NCI-H2107 treated with DMSO at 0.1 percent for 48 hours (cell line): ENCODE measurements around the gene NRCAM.
A peak's percentile ranks its signal among the peaks of the same experiment; 100 is the strongest.

Experiments
- DNase-seq: peaks from one replicate; lab custom pipeline; 2025; ENCODE audit not compliant: unreplicated experiment; lab: John Stamatoyannopoulos, UW

Gene NRCAM

DNA sequence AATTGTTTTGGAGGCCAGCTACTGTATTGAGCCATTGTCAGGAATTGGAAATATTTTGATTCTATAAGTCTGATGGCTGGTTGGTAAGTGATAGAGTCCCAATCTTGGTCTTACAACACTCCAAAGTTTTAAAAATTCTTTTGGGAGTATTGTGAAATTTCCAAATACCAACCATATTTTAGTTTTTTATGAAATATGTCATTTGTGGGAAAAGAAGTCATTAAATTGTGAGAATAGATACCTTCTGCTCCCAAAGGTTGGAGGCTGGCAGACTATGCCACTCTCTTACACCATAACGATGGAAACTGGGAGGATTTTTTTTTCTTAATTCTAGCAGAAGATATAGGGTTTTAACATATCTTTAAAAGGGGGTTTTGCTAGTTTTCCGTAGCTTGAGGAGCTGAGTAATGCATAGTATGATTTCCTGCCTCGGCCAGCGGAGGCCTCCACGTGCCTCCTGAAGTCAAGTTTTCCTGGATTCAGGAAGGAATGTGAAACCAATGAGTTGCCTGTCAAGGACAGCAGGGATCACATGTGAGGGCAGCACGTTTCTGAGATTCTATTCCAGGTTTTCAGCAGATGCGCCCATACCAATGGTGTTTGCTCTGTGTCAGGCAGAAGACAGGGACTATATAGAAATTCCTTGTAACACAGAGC is 233.9 kb downstream of the NRCAM start:
- no peak for DNase-seq

DNA sequence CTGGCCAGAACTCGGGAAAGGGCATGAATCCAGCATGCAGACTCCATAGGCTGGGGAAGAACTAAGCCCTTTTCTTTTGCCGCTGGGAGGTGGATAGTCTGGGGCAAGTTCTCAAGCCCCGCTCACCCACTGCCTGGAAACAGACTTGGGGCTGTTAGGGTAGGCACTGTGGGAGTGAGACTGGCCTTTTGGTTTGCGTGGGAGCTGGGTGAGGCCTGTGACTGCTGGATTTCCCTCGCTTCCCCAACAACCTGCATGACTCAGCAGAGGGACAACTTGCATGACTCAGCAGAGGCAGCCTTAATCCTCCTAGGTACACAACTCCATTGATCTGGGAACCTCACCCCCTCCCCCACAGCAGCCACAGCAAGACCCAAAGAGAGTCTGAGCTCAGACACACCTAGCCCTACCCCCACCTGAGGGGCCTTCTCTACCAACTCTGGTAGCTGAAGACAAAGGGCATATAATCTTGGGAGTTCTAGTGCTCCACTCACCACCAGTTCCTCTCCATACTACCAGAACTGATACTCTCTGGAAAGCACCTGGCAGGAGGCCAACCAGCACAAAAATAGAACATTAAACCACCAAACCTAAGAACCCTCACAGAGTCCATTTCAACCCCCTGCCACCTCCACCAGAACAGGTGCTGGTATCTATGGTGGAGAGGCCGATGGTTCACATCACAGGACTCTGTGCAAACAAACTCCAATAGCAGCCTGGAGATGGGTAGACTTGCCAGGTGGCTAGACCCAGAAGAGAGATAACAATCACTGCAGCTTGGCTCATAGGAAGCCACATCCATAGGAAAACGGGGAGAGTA is 244.6 kb downstream of the NRCAM start:
- DNase-seq, result peak; percentile 75

DNA sequence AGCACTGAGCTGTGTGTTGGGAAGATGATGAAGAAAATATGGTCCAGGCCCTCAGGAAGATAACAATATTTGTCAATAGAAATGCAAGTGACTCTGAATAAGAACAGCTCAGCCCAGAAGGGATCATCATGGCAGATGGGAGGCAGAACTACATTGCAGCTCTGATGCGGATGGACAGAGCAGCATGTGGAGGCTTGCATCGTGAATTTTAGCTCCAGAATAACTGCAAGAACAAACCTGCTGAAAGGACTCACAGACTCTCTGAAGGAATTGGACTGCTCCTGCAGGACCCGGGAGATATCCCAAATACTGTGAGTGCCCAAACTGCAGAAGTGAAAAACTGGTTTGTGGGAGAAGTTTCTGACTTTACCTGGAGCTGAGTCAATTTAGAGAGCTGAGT is 245.4 kb downstream of the NRCAM start:
- no peak for DNase-seq

- no peak for DNase-seq
Measured at GRCh38 chr7:108205311-108205710, 250.9 kb downstream of the NRCAM start.

DNA sequence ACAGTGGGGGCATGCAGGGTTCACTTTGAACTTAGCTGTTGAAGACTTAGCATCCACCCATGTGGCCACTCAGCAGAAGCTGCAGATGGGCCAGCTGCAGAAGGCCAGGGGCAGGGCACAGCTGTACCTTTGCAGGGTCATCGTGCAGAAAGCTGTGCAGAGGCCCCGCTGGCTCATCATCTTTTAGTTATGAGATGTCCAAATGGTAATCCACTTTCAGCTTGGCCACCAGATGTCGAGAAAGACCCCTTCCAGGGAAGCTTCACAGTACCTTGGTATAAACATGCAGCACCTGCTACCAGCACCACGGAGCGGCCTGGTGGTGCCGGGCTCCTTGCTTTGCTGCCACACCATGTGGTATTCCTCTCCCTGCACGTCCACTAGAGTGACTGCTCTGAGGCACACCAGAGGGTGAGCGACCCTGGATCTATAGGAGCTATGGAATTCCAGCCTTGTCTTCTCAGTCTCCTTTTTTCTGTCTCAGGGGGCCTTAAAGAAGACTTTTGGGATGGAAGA is 251.9 kb downstream of the NRCAM start:
- no peak for DNase-seq

- DNase-seq, result peak; percentile 56
Measured at GRCh38 chr7:108203537-108203936, 252.7 kb downstream of the NRCAM start.

GRCh38 chr7:108202743-108203142 is 253.5 kb downstream of the NRCAM start:
- no peak for DNase-seq

DNA sequence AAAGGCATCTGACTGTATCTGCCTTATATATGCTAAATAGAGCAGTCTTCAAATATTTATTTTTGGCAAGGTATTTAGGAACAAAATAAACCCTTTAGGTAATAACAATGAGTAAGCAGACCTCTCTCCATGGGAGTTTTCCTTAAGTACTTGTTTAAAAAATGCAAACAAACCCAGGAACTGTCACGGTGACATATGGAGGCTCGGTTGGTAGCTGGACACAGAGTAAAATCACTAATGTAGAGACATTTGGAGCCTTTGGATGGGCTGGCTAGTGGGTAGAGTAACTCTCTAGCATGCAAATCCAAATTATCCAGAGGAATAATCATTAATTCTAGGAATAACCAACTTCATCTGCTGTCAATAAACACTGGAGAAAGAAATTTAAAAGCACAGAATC is 254.5 kb downstream of the NRCAM start:
- no peak for DNase-seq

- no peak for DNase-seq
Measured at GRCh38 chr7:108200326-108200725, 255.9 kb downstream of the NRCAM start.

GRCh38 chr7:108197371-108198091 is 258.7 kb downstream of the NRCAM start:
- no peak for DNase-seq

DNA sequence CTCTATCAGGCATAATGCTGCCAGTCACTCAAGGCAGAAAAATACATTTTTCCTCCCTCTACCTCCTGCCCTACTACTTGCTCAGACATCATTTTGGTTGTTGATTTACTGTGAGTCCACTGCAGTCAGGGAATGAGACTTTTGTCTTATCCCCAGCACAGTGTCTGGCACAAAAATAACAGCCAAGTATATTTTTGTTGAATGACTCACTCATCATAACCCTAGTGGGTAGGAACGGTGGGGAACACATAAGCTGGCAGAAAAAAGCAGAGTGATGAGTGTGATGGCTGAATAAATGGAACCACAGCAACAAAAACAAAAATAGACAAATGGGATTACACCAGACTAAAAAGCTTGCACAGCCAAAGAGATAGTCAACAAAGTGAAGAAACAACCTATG is 260.2 kb downstream of the NRCAM start:
- no peak for DNase-seq

DNA sequence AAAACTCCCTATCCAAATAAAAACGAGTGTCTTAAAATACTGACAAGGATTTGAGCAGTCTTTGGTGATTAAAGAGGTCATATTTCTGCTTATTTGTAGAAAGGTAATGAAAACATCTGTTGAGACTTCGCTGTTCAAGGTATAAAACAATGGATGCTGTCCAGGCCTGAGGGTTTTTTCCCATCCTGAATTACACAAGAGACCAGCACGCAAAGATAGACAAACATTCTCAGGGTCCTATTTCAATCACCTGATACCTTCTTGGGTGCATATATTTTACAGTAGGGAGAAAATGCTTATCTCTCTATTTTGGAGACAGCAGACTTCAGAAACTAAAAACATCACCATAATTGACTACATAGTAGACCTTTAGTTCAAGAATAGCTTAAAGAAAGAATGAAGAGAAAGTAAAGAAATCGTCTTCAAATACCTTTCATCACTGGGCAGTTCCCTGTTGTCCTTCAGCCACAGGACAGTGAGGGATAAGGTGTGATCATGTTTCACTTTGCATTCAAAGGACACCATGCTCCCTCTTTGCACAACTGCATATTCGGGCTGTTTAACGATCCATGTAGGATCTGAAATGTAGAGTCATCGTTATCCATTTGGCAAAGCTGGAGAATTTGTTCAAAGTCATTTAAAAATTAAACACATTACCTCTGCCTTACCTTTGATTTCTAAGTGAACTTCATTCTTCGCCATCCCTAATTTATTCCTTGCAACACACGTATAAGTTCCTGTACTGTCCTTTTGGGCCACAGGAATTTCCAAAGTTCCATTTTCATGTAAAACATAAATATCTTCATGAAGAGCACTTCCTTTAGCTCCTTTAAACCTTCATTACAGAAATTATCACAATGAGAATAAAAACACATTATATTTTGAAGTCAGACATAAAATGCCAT is 262.4 kb downstream of the NRCAM start:
- peak; percentile 82 for DNase-seq

DNA sequence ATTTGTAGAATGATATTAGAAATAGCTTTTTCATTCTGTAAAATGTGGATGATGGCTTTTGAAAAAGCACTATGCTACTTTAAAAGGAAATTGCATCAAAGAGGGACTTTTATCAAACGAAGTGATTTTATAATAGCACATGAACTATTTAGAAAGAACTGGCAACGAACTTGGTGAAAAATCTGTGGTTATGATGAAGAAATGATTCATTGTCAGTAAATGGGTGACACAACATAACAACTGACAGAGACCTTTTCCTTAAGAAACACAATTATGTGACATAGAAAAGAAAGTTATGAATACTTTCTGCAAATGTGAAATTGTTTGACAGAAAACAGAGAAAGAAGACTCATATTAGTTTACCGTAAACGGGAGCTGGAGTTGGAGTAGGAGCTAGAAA is 265.3 kb downstream of the NRCAM start:
- no peak for DNase-seq

DNA sequence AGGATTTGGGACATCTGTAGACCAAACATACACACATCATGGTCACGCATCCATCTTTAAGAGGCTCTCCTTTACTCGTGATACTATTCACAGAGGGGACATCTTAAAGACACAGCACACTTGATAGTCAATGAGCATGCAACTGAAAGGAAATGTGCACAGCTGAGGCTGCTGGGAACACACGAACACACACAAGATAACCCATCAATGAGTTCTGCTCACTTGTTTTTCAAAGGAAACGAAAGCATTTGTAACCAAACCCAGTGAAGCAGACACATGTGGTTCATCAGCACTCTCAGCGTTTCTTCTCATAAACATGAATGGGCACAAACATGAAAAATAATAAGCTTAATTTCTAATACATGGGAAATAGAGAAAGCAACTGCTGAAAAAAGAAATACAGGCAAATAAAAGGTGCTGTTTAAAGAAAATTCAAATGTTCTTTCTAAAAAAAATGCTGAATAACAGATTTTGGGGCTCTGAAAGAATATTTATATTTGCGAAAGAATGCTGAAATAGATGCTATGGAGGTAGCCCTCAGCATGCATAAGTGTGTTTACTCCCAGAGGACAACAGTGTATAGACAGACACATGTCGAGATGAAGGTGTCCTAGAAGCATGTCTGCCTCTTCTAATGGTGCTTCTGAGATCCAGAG is 266.4 kb downstream of the NRCAM start:
- no peak for DNase-seq

DNA sequence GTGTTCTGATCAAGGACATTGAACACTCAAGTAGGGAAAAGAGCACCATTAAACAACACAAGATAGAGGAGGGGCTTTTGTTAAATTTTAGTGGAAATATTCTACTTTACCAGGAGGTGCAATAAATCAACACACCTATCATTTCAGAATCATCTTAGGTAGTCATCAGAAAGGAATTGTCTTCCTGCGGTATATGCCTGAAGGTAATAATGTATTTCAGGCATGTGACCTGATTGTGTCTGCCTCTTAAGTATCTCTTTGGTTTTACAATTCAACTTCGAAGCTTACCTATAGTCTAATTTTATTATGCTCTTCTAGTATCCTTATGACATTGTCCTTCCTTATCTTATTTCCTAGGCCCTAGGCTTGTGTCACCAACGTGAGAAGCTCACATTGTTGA is 267.5 kb downstream of the NRCAM start:
- DNase-seq, result no peak

DNA sequence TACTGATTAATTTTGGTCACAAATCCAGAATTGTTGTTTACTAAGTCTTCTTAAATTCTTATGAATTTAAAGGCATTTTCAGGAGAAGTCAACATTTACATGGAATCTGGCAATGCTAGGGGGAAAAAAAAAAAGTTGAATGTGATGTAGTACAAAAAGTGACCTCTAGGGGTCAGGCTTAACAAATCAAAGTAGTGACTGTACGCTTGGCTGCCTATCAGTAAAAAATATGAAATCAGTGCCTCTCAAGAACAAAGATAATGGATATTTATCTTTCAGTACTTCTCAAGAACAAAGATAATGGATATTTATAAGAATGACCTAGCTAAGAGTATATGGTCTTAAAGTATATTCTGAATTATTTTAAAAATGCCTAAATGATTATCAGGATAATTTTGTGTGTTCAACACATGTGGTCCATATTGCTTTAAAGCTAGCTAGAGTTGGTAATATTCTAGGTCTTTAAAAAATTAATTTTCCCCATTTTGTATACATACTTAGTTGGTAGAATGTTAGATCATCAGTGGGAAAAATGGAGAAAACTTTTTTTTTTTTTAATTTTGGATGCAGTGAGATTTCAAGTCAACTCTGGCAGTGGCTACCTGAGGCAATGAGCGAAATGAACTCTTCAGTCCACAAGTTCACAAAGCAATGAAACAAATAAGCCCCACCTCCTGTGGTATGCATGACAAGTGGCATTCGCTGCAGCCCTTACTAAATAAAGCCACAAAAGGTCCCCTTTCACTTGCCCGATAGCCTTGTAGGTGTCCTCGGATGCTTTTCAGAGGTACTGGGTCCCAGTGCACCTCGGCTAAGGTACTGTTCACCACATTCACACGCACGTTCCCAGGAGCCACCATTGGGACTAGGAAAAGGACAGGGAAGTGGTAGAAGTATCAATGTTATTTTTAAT is 274.9 kb downstream of the NRCAM start:
- DNase-seq, result peak; percentile 78

DNA sequence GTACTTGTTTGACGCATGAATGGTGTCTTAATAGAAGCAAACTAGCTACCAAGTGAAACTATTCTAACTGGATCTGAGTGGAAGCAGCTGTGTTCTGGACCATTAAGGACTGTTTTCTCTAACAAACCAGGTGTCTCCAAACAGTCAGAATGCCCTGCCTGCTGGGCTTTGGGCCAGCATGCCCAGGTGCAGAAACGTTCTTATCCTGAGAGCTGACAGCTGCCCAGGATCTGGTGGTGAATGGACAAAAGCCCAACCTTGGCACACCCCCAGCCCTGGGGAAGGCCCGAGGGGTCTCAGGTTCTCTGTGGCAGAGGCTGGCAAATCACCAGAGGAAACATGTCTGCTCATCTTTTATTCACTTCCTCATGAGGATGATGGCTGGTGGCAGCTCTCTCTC is 277.8 kb downstream of the NRCAM start:
- DNase-seq, result peak; percentile 99

DNA sequence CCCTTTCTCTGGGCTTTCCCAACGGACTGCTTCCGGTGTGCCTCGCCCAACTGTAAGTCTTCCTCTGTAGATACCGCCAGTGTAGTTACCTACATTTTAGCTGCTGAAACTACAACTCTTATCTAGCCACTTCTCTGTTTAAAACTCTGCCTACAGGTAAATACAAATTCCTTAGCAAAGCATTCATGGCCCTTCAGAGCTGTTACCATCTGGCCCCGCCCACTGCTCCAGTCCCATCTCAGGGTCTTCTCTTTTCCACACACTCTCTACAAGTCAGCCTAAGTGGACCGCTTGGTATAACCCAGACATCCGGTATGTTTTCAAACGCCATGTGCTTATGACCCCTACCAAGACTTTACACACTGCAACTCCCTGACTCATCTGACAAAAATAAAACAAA is 285.1 kb downstream of the NRCAM start:
- DNase-seq, result no peak

DNA sequence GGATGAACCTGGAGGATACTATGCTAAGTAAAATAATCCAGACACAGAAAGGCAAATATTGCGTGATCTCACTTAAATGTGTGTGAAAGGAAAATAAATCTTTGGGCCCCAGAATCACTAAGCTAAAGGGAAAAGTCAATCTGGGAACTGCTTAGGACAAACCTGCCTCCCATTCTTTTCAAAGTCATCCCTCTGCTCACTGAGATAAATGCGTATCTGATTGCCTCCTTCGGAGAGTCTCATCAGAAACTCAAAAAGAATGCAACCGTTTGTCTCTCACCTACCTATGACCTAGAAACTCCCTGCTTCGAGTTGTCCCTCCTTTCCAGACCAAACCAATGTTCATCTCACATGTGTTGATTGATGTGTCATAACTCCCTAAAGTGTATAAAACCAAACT is 286.0 kb downstream of the NRCAM start:
- no peak for DNase-seq
